IMR-90 (cell line): ENCODE data around the gene IP6K2. TPM values are rescaled to one million over a fixed set of nuclear protein-coding genes. Genes with fewer than 3 reads are reported as not detected.
A peak's percentile ranks its signal among the peaks of the same experiment; 100 is the strongest.

ENCODE experiments used
- ATAC-seq: fragments of 200-7000 bp; cut with Tn5 transposase; 2 replicates; pipeline ENCODE4 v1.9.1; 2020; ENCODE audit warnings: low read depth, mild to moderate bottlenecking, moderate library complexity
- BruUV-seq: library from RNA; stranded (reverse); fragments of 400-500 nt; replicated peaks from 2 replicates; lab custom pipeline; 2021; lab: Mats Ljungman, UMichigan
- CTCF ChIA-PET: fragments of 300-600 bp; formaldehyde crosslinking; extraction: SDS; loops from one replicate; lab custom pipeline; 2021; ENCODE audit warnings: antibody characterized with exemption; lab: Yijun Ruan, JAX
- POLR2A ChIA-PET: fragments of 300-600 bp; sonication (Branson Sonifier 250); formaldehyde crosslinking; loops from one replicate; lab custom pipeline; 2022; ENCODE audit warnings: antibody characterized with exemption; ENCODE audit not compliant: unreplicated experiment; lab: Charles Lee
- DNase-seq: peaks from one replicate; pipeline ENCODE4 v3.0.0; 2013
- H2AFZ ChIP-seq: replicated peaks from 2 replicates; pipeline ENCODE3; 2013; ENCODE audit warnings: low read length, mild to moderate bottlenecking; ENCODE audit not compliant: poor library complexity
- H2AK5ac ChIP-seq: 2 replicates; pipeline ENCODE4 v1.6.1; 2013; ENCODE audit warnings: low read depth, low read length, inconsistent platforms
- H2AK9ac ChIP-seq: replicated peaks from 2 replicates; pipeline ENCODE3; 2013; ENCODE audit warnings: mild to moderate bottlenecking, low read depth, low read length, moderate library complexity; ENCODE audit not compliant: poor library complexity
- H2BK120ac ChIP-seq: 2 replicates; pipeline ENCODE4 v1.6.1; 2013; ENCODE audit warnings: low read depth, low read length, inconsistent platforms
- H2BK15ac ChIP-seq: 3 replicates; pipeline ENCODE4 v1.6.1; 2013; ENCODE audit warnings: low read depth, low read length, inconsistent platforms
- H2BK20ac ChIP-seq: 2 replicates; pipeline ENCODE4 v1.6.1; 2013; ENCODE audit warnings: low read depth, mild to moderate bottlenecking, inconsistent platforms, low read length, moderate library complexity
- H2BK5ac ChIP-seq: 2 replicates; pipeline ENCODE4 v1.6.1; 2013; ENCODE audit warnings: mild to moderate bottlenecking, low read depth, low read length, inconsistent platforms; ENCODE audit not compliant: poor library complexity, severe bottlenecking
- H3K14ac ChIP-seq: replicated peaks from 2 replicates; pipeline ENCODE4 v1.6.1; 2013; ENCODE audit warnings: low read depth, low read length, inconsistent platforms
- H3K18ac ChIP-seq: 2 replicates; pipeline ENCODE4 v1.6.1; 2013; ENCODE audit warnings: low read depth, low read length, control low read depth
- H3K23ac ChIP-seq: 2 replicates; pipeline ENCODE4 v1.6.1; 2013; ENCODE audit warnings: low read depth, low read length, inconsistent platforms
- H3K27ac ChIP-seq: 2 replicates; pipeline ENCODE4 v1.5.1; 2013; ENCODE audit warnings: mild to moderate bottlenecking, control low read depth, low read length; ENCODE audit not compliant: insufficient read depth
- H3K27me3 ChIP-seq: 2 replicates; pipeline ENCODE4 v1.6.1; 2013; ENCODE audit warnings: low read length; ENCODE audit not compliant: control insufficient read depth, insufficient read depth
- H3K36me3 ChIP-seq: 2 replicates; pipeline ENCODE4 v1.6.1; 2013; ENCODE audit warnings: low read length, mixed read lengths; ENCODE audit not compliant: control insufficient read depth, insufficient read depth
- H3K4ac ChIP-seq: 2 replicates; pipeline ENCODE4 v1.6.1; 2013; ENCODE audit warnings: low read depth, low read length, inconsistent platforms
- H3K4me1 ChIP-seq: 2 replicates; pipeline ENCODE4 v1.6.1; 2013; ENCODE audit warnings: low read length, mixed read lengths; ENCODE audit not compliant: control insufficient read depth, insufficient read depth
- H3K4me2 ChIP-seq: 2 replicates; pipeline ENCODE4 v1.6.1; 2013; ENCODE audit warnings: low read depth, mild to moderate bottlenecking, control low read depth, low read length, moderate library complexity
- H3K4me3 ChIP-seq: 2 replicates; pipeline ENCODE4 v1.5.1; 2013; ENCODE audit warnings: low read depth, mild to moderate bottlenecking, control low read depth, low read length, moderate library complexity; ENCODE audit not compliant: insufficient read depth
- H3K56ac ChIP-seq: 2 replicates; pipeline ENCODE4 v1.6.1; 2013; ENCODE audit warnings: low read length, inconsistent platforms; ENCODE audit not compliant: insufficient read depth; ENCODE audit errors: extremely low read depth
- H3K79me1 ChIP-seq, 2 experiments: 2 replicates each; pipeline ENCODE4 v1.6.1; 2013; ENCODE audit warnings: low read length in 2 of 2, inconsistent platforms in 1 of 2, low read depth in 1 of 2
- H3K9ac ChIP-seq: 2 replicates; pipeline ENCODE4 v1.6.1; 2013; ENCODE audit warnings: low read depth, low read length, control low read depth
- H3K9me1 ChIP-seq: 2 replicates; pipeline ENCODE4 v1.6.1; 2013; ENCODE audit warnings: low read length, inconsistent platforms; ENCODE audit not compliant: insufficient read depth
- H3K9me3 ChIP-seq: 2 replicates; pipeline ENCODE4 v1.6.1; 2013; ENCODE audit warnings: low read length; ENCODE audit not compliant: control insufficient read depth, insufficient read depth
- H4K20me1 ChIP-seq: 2 replicates; pipeline ENCODE4 v1.6.1; 2013; ENCODE audit warnings: low read length, inconsistent platforms; ENCODE audit not compliant: insufficient read depth
- H4K5ac ChIP-seq: 2 replicates; pipeline ENCODE4 v1.6.1; 2013; ENCODE audit warnings: mild to moderate bottlenecking, low read depth, low read length, control low read depth
- H4K8ac ChIP-seq, 2 experiments: 2 replicates each; pipeline ENCODE4 v1.6.1; 2013; ENCODE audit warnings: low read depth in 2 of 2, low read length in 2 of 2, control low read depth in 1 of 2, inconsistent platforms in 1 of 2
- H4K91ac ChIP-seq: 2 replicates; pipeline ENCODE4 v1.6.1; 2013; ENCODE audit warnings: low read depth, low read length, inconsistent platforms; ENCODE audit not compliant: insufficient read depth
- BHLHE40 ChIP-seq: fragments of 150-350 bp; IDR thresholded peaks from 2 replicates; pipeline ENCODE4 v1.6.1; 2016; ENCODE audit warnings: mild to moderate bottlenecking, low read depth, low read length
- MAFK ChIP-seq: IDR thresholded peaks from 2 replicates; pipeline ENCODE4 v1.6.1; 2012; ENCODE audit warnings: low read depth, low read length, improper control_type of control experiment
- RFX5 ChIP-seq: IDR thresholded peaks from 2 replicates; pipeline ENCODE4 v1.8.0; 2012; ENCODE audit warnings: low read depth, mild to moderate bottlenecking, low read length, moderate library complexity
- dilution Hi-C: fragments of 300-500 bp; cut with HindIII; formaldehyde crosslinking; loops from one replicate; pipeline ENCODE4 v1.14.3; 2018; ENCODE audit warnings: low sequenced_read_pairs; ENCODE audit not compliant: unreplicated experiment
- in situ Hi-C: fragments of 300-500 bp; cut with MboI; formaldehyde crosslinking; loops from 3 replicates; pipeline ENCODE4 v1.14.3; 2019; ENCODE audit warnings: low sequenced_read_pairs, inconsistent platforms, mixed read lengths
- intact Hi-C: fragments of 100-400 bp; cut with micrococcal nuclease; formaldehyde crosslinking; loops from 2 replicates; pipeline ENCODE4 v1.10.0; 2022
- polyA plus RNA-seq, 3 experiments: library from polyadenylated mRNA; depleted of rRNA; stranded (reverse); fragments of >200 nt; gene quantifications; 2 replicates each; pipeline ENCODE4 v1.2.3, GENCODE V29; 2012; ENCODE audit warnings: low replicate concordance in 1 of 3
- total RNA-seq: library from RNA; depleted of rRNA; stranded (reverse); fragments of >200 nt; gene quantifications from 2 replicates; pipeline ENCODE4 v1.2.3, GENCODE V29; 2012

The IP6K2 gene
- total and polyA plus RNA-seq, 2 of the 4 experiments (the other 2 are of a cell fraction) = 73.7 to 169 TPM

- ChIA-PET POLR2A (interaction anchor here (0.5 to 0.7 kb wide), 3 partner anchors 109 to 172 kb away, joined by 3 to 7 read pairs (median 4); no protein-coding TSS in a partner anchor), CTCF (interaction anchor here (0.9 kb wide), 1 partner anchor 25 kb away, joined by 3 read pairs; no protein-coding TSS in a partner anchor)
- no peak overlapping the region for H4K5ac ChIP-seq
- H3K18ac ChIP-seq = no peak overlapping the region
- H2AK9ac ChIP-seq = no peak overlapping the region
- peaks cover 0 to 26% of the 10 kb centered on the region in 2 experiments; a peak in 3 of 4 replicates for H3K79me1 ChIP-seq
- no TSS peak for BruUV-seq
- H3K9me3 ChIP-seq = no peaks in the 10 kb centered on the region
- H2BK5ac ChIP-seq = no peak overlapping the region
- no peak overlapping the region for H2BK20ac ChIP-seq
- no peak overlapping the region for H3K27ac ChIP-seq
- H3K9ac ChIP-seq = peak overlapping the region; percentile 39; the same call in 1 of the 2 replicates
- TF ChIP-seq MAFK (no peak), RFX5 (peak; percentile 22; the same call in 1 of the 2 replicates), BHLHE40 (no peak)
- in situ Hi-C loops = no loop called here
- no peak overlapping the region for H2BK15ac ChIP-seq
- no peak overlapping the region for H2BK120ac ChIP-seq
- peak overlapping the region; percentile 82 for H3K4me2 ChIP-seq
- H3K4me1 ChIP-seq = peaks cover 4% of the 10 kb centered on the region
- DNase-seq (peak; percentile 69), ATAC-seq (no peak)
- intact Hi-C loops = no loop called here
- peaks cover 28% of the 10 kb centered on the region for H3K36me3 ChIP-seq
- H4K20me1 ChIP-seq = peaks cover 53% of the 10 kb centered on the region
- H3K27me3 ChIP-seq = no peaks in the 10 kb centered on the region
- H3K14ac ChIP-seq = no peak overlapping the region
- no peak overlapping the region for H4K8ac ChIP-seq
- H4K91ac ChIP-seq = no peak overlapping the region
- 0 out of 2 replicates have a peak overlapping the region, but pooled peaks have one; percentile 3 for H3K4me3 ChIP-seq
- H2AFZ ChIP-seq = no peak overlapping the region
- H3K23ac ChIP-seq = peak overlapping the region; percentile 1; the same call in 1 of the 2 replicates
- H3K4ac ChIP-seq = no peak overlapping the region
- peaks cover 17% of the 10 kb centered on the region; the same call in 1 of the 2 replicates for H3K9me1 ChIP-seq
- dilution Hi-C loops = no loop called here
- H2AK5ac ChIP-seq = no peak overlapping the region
- H3K56ac ChIP-seq = no peak overlapping the region
Measured at GRCh38 chr3:48715174-48715800, 1.7 kb downstream of the IP6K2 start.
